ENCODE results near the gene KCNJ16. TPM values are rescaled to one million over a fixed set of nuclear protein-coding genes. Genes with fewer than 3 reads are reported as not detected.

KCNJ16 gene
- total and polyA plus RNA-seq, 2 of the 13 experiments (the other 11 are each of a cell fraction or from before 2014, with no cell fraction given), result not detected

DNA sequence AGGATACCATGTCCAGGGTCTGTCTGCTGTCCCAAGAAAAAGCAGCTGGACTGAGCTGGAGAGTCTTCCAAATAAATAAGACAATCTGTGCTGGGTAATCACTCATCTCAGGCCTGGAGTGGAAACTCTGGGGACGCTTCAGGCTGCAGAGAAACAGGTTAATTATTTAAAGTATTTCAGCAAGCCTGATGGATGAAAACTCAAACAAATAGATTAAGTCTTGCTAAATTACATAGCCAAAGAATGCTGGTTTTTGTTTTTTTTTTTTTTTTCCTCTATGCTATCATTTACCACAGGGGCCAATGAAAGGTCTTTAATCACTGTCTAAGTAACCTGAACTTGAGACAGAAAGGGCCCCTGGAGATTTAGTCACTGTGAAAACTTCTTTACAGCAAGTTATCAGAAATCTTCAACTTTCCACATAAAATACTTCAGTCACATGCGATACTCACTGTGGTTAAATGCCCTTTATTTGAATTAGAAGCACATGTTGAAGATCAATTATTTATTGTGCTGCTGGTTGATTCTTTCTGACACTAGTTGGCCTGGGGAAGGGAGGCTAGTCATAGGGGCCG is 63.4 kb downstream of the KCNJ16 start:
- in situ Hi-C loops (cut with HindIII; ENCODE audit: extremely low pct_ligation_motif_present, low pct_unique_long_range_greater_than_20kb), result no loop called here
- no peaks in the 10 kb centered on the region for H3K79me2 ChIP-seq (ENCODE audit: insufficient read depth, low read length)
- no peak overlapping the region for H3K4me3 ChIP-seq (replicated peaks in 1 of 3; ENCODE audit: insufficient read depth in 1 of 3, low read depth in 2 of 3, low read length in 3 of 3)
- no peaks in the 10 kb centered on the region for H3K9me3 ChIP-seq (ENCODE audit: low read length)
- no peak for DNase-seq (ENCODE audit: low spot score)
- H3K27ac ChIP-seq (ENCODE audit: extremely low read length, insufficient read depth, low read length), result no peak overlapping the region
- no peak overlapping the region for H2AFZ ChIP-seq (ENCODE audit: low read length)
- no peaks in the 10 kb centered on the region for H3K36me3 ChIP-seq (replicated peaks in 1 of 2; ENCODE audit: control insufficient read depth in 1 of 2, insufficient read depth in 2 of 2, low read length in 2 of 2)
- WGBS (ENCODE audit: low lambda C conversion rate), result 15% methylated on average over 3 of the region's 3 CpGs
- H4K20me1 ChIP-seq (ENCODE audit: insufficient read depth, low read length), result no peaks in the 10 kb centered on the region
- H3K4me2 ChIP-seq (ENCODE audit: low read depth, low read length), result no peak overlapping the region
- ChIA-PET CTCF (ENCODE audit: low intra/inter-chr PET ratio, low total read pairs) (no interaction called here), POLR2A (no interaction called here)
- no peaks in the 10 kb centered on the region for H3K27me3 ChIP-seq (ENCODE audit: control insufficient read depth in 1 of 2, insufficient read depth in 2 of 2, low read length in 2 of 2)
- no peak overlapping the region for H3K9ac ChIP-seq (ENCODE audit: insufficient read depth, low read depth, low read length)
- no TSS peak for BruUV-seq (replicated peaks)
- intact Hi-C loops (cut with micrococcal nuclease; ENCODE audit: unreplicated experiment), result no loop called here
- H3K4me1 ChIP-seq (ENCODE audit: insufficient read depth, low read length), result no peaks in the 10 kb centered on the region
- TF ChIP-seq ZNF761 (CRISPR knock-in tag; conservative IDR thresholded peaks at IDR 0.05), result no peak
- no peak for TF ChIP-seq MTF2 (CRISPR knock-in tag; IDR thresholded peaks at IDR 0.05; ENCODE audit: borderline replicate concordance)
- TF ChIP-seq ETV5 (CRISPR knock-in tag; IDR thresholded peaks at IDR 0.05; ENCODE audit: borderline replicate concordance), result no peak
- no peak for TF ChIP-seq ZNF3 (CRISPR knock-in tag; IDR thresholded peaks at IDR 0.05)
- TF ChIP-seq, protein P1, sequence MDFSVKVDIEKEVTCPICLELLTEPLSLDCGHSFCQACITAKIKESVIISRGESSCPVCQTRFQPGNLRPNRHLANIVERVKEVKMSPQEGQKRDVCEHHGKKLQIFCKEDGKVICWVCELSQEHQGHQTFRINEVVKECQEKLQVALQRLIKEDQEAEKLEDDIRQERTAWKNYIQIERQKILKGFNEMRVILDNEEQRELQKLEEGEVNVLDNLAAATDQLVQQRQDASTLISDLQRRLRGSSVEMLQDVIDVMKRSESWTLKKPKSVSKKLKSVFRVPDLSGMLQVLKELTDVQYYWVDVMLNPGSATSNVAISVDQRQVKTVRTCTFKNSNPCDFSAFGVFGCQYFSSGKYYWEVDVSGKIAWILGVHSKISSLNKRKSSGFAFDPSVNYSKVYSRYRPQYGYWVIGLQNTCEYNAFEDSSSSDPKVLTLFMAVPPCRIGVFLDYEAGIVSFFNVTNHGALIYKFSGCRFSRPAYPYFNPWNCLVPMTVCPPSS (IDR thresholded peaks at IDR 0.05), result no peak
- no peak for TF ChIP-seq ZNF841 (CRISPR knock-in tag; IDR thresholded peaks at IDR 0.05; ENCODE audit: borderline replicate concordance)
- TF ChIP-seq, protein P2, sequence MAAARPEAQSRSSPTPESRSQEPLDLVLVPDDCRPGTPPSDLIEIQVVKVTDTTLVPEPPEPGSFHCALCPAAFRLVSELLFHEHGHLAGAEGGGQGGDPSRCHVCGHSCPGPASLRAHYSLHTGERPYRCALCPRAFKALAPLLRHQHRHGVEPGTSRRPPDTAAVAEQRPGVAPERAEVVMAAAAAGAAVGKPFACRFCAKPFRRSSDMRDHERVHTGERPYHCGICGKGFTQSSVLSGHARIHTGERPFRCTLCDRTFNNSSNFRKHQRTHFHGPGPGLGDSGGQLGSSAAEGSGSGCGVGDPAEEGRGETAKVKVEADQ (CRISPR knock-in tag; IDR thresholded peaks at IDR 0.05; ENCODE audit: borderline replicate concordance), result no peak
- TF ChIP-seq TP53 (CRISPR knock-in tag; conservative IDR thresholded peaks at IDR 0.05), result no peak
- TF ChIP-seq, protein P3, sequence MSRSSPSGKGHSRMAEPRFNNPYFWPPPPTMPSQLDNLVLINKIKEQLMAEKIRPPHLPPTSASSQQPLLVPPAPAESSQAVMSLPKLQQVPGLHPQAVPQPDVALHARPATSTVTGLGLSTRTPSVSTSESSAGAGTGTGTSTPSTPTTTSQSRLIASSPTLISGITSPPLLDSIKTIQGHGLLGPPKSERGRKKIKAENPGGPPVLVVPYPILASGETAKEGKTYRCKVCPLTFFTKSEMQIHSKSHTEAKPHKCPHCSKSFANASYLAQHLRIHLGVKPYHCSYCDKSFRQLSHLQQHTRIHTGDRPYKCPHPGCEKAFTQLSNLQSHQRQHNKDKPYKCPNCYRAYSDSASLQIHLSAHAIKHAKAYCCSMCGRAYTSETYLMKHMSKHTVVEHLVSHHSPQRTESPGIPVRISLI (CRISPR knock-in tag; IDR thresholded peaks at IDR 0.05; ENCODE audit: borderline replicate concordance), result no peak
- TF ChIP-seq YY1 (IDR thresholded peaks at IDR 0.05; ENCODE audit: insufficient read depth, insufficient replicate concordance, low read depth, low read length), result no peak
- no peak for TF ChIP-seq NR2F1 (CRISPR knock-in tag; IDR thresholded peaks at IDR 0.05)
- TF ChIP-seq, protein P4, sequence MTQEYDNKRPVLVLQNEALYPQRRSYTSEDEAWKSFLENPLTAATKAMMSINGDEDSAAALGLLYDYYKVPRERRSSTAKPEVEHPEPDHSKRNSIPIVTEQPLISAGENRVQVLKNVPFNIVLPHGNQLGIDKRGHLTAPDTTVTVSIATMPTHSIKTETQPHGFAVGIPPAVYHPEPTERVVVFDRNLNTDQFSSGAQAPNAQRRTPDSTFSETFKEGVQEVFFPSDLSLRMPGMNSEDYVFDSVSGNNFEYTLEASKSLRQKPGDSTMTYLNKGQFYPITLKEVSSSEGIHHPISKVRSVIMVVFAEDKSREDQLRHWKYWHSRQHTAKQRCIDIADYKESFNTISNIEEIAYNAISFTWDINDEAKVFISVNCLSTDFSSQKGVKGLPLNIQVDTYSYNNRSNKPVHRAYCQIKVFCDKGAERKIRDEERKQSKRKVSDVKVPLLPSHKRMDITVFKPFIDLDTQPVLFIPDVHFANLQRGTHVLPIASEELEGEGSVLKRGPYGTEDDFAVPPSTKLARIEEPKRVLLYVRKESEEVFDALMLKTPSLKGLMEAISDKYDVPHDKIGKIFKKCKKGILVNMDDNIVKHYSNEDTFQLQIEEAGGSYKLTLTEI (CRISPR knock-in tag; conservative IDR thresholded peaks at IDR 0.05), result no peak
- TF ChIP-seq ZNF224 (CRISPR knock-in tag; IDR thresholded peaks at IDR 0.05), result no peak
- no peak for FAIRE-seq
- ATAC-seq, result no peak

All from HepG2 (cell line).